CD14-positive monocyte (primary cell): Measurements from ENCODE around the gene KCTD16. TPM values are rescaled to one million over a fixed set of nuclear protein-coding genes. Genes with fewer than 3 reads are reported as not detected.

Experiments
- DNase-seq, 3 donors: peaks; one replicate each; pipeline ENCODE4 v3.0.0-alpha.2; 2011 to 2022
- H2AFZ ChIP-seq: 2 replicates; pipeline ENCODE4 v1.6.0; 2012; ENCODE audit warnings: mild to moderate bottlenecking, low read depth, low read length, inconsistent platforms; ENCODE audit not compliant: insufficient read depth, poor library complexity, severe bottlenecking
- H3K27ac ChIP-seq, 2 donors: 1 replicate in 1 of 2; 2 replicates in 1 of 2; pipeline ENCODE4 v1.5.1; 2012 to 2013; ENCODE audit warnings: low read length in 2 of 2, control low read depth in 1 of 2, inconsistent platforms in 1 of 2, low read depth in 1 of 2, mild to moderate bottlenecking in 1 of 2
- H3K27me3 ChIP-seq, 2 donors: one replicate each; pipeline versions ENCODE4 v1.6.0 to v1.6.1; 2011 to 2013; ENCODE audit warnings: low read length in 2 of 2; ENCODE audit not compliant: control insufficient read depth in 2 of 2, insufficient read depth in 2 of 2
- H3K36me3 ChIP-seq, 2 donors: replicated peaks in 1 of 2; 1 replicate in 1 of 2; 2 replicates in 1 of 2; pipeline versions ENCODE4 v1.5.1 to v1.6.1; 2012 to 2013; ENCODE audit warnings: low read length in 2 of 2, control low read depth in 1 of 2, inconsistent platforms in 1 of 2, mild to moderate bottlenecking in 1 of 2; ENCODE audit not compliant: insufficient read depth in 2 of 2, control insufficient read depth in 1 of 2
- H3K4me1 ChIP-seq, 2 donors: 1 replicate in 1 of 2; 2 replicates in 1 of 2; pipeline versions ENCODE4 v1.5.1 to v1.6.1; 2012 to 2013; ENCODE audit warnings: low read length in 2 of 2, control low read depth in 1 of 2, inconsistent platforms in 1 of 2, mild to moderate bottlenecking in 1 of 2, moderate library complexity in 1 of 2; ENCODE audit not compliant: insufficient read depth in 2 of 2, control insufficient read depth in 1 of 2
- H3K4me2 ChIP-seq: replicated peaks from 2 replicates; pipeline ENCODE3; 2012; ENCODE audit warnings: low read length, moderate library complexity, mild to moderate bottlenecking; ENCODE audit not compliant: poor library complexity, severe bottlenecking; ENCODE audit errors: extremely low read depth
- H3K4me3 ChIP-seq, 3 experiments: fragments of 200-600 bp in 1 of 3; sonication (generic) in 1 of 3; replicated peaks in 1 of 3; 1 replicate in 2 of 3; 2 replicates in 1 of 3; pipeline ENCODE4 v1.5.1; 2011 to 2013; ENCODE audit warnings: low read length in 3 of 3, mild to moderate bottlenecking in 3 of 3, control low read depth in 2 of 3, low read depth in 2 of 3, inconsistent platforms in 1 of 3, moderate library complexity in 1 of 3
- H3K79me2 ChIP-seq: 2 replicates; pipeline ENCODE4 v1.6.0; 2012; ENCODE audit warnings: mild to moderate bottlenecking, control low read depth, inconsistent platforms, low read length, moderate library complexity; ENCODE audit not compliant: insufficient read depth
- H3K9ac ChIP-seq: 2 replicates; pipeline ENCODE4 v1.6.0; 2017; ENCODE audit warnings: low read length, mild to moderate bottlenecking; ENCODE audit not compliant: insufficient read depth, poor library complexity, severe bottlenecking
- H3K9me3 ChIP-seq, 2 donors: replicated peaks in 1 of 2; 1 replicate in 1 of 2; 2 replicates in 1 of 2; pipeline versions ENCODE4 v1.5.1 to v1.6.1; 2012 to 2013; ENCODE audit warnings: low read length in 2 of 2, control low read depth in 1 of 2; ENCODE audit not compliant: control insufficient read depth in 1 of 2, insufficient read depth in 1 of 2
- H4K20me1 ChIP-seq: 2 replicates; pipeline ENCODE4 v1.6.0; 2012; ENCODE audit warnings: mild to moderate bottlenecking, low read length, control low read depth, moderate library complexity; ENCODE audit not compliant: insufficient read depth
- H3K27ac Mint-ChIP-seq, 7 donors: one replicate each; pipeline ENCODE4 v1.8.0; 2020; ENCODE audit warnings: mild to moderate bottlenecking in 7 of 7, mixed read lengths in 7 of 7, moderate library complexity in 6 of 7, inconsistent platforms in 2 of 7
- H3K27me3 Mint-ChIP-seq, 3 donors: one replicate each; pipeline ENCODE4 v1.8.0; 2021 to 2022; ENCODE audit warnings: low read depth in 3 of 3, mild to moderate bottlenecking in 3 of 3, mixed read lengths in 3 of 3, moderate library complexity in 3 of 3, inconsistent platforms in 1 of 3
- H3K36me3 Mint-ChIP-seq, 2 donors: one replicate each; pipeline ENCODE4 v1.8.0; 2020; ENCODE audit warnings: mixed read lengths in 2 of 2, inconsistent platforms in 1 of 2, mild to moderate bottlenecking in 1 of 2
- H3K4me1 Mint-ChIP-seq: one replicate; pipeline ENCODE4 v1.8.0; 2020; ENCODE audit warnings: mild to moderate bottlenecking, mixed read lengths
- H3K4me3 Mint-ChIP-seq, 2 donors: one replicate each; pipeline ENCODE4 v1.8.0; 2020; ENCODE audit warnings: mild to moderate bottlenecking in 2 of 2, mixed read lengths in 2 of 2, moderate library complexity in 1 of 2
- H3K9me3 Mint-ChIP-seq, 7 donors: one replicate each; pipeline ENCODE4 v1.8.0; 2020 to 2022; ENCODE audit warnings: mixed read lengths in 7 of 7, mild to moderate bottlenecking in 6 of 7, moderate library complexity in 6 of 7, inconsistent platforms in 2 of 7
- CTCF ChIP-seq: fragments of 200-600 bp; IDR thresholded peaks from one replicate; pipeline ENCODE4 v1.8.0; 2022; ENCODE audit warnings: antibody characterized with exemption, mild to moderate bottlenecking
- WGBS: methylation state at CpG from one replicate; pipeline ENCODE4 v1.1.5; 2013; ENCODE audit warnings: missing lambda C conversion rate; ENCODE audit not compliant: insufficient coverage; 5-methylcytosine and 5-hydroxymethylcytosine counted together
- intact Hi-C, 2 donors: fragments of 100-400 bp; cut with micrococcal nuclease; formaldehyde crosslinking; loops; one replicate each; pipeline versions ENCODE4 v1.15.0 to v1.15.1; 2023
- polyA plus RNA-seq, 3 donors: library from polyadenylated mRNA; depleted of rRNA in 1 of 3; unstranded in 2 of 3; stranded (reverse) in 1 of 3; fragments of 300-500 nt in 2 of 3; fragments of >200 nt in 1 of 3; fragmentation: Illumina TruSeq in 2 of 3; gene quantifications; 1 replicate in 2 of 3; 2 replicates in 1 of 3; pipeline ENCODE4 v1.2.3, GENCODE V29; 2012 to 2021

KCTD16 gene
- polyA plus RNA-seq, 3 donors: not detected

GRCh38 chr5:144487761-144488160 is 317.1 kb downstream of the KCTD16 start:
- no peaks in the 10 kb centered on the region for H3K79me2 ChIP-seq
- H3K4me2 ChIP-seq: no peak overlapping the region
- H3K4me1 ChIP-seq: no peaks in the 10 kb centered on the region
- H3K9me3 Mint-ChIP-seq: peaks cover 0 to 10% (median 3%) of the 10 kb centered on the region in 7 donors
- no peaks in the 10 kb centered on the region for H3K9me3 ChIP-seq
- no peaks in the 10 kb centered on the region for H3K36me3 ChIP-seq
- H3K4me3 ChIP-seq: no peak overlapping the region
- no peaks in the 10 kb centered on the region for H3K27me3 ChIP-seq
- no peak for TF ChIP-seq CTCF
- no peak overlapping the region for H3K4me3 Mint-ChIP-seq
- DNase-seq: no peak
- H3K27ac Mint-ChIP-seq: no peak overlapping the region
- H3K27ac ChIP-seq: no peak overlapping the region
- H3K27me3 Mint-ChIP-seq: peaks cover 0 to 1% (median 0%) of the 10 kb centered on the region in 3 donors
- H4K20me1 ChIP-seq: no peaks in the 10 kb centered on the region
- no peak overlapping the region for H2AFZ ChIP-seq
- intact Hi-C loops: no loop called here
- no peak overlapping the region for H3K9ac ChIP-seq
- H3K36me3 Mint-ChIP-seq: no peaks in the 10 kb centered on the region
- no peaks in the 10 kb centered on the region for H3K4me1 Mint-ChIP-seq

GRCh38 chr5:144503123-144503522 is 332.4 kb downstream of the KCTD16 start:
- H3K9me3 Mint-ChIP-seq: peaks cover 4 to 17% (median 6%) of the 10 kb centered on the region in 7 donors
- no peak for TF ChIP-seq CTCF
- H3K9me3 ChIP-seq: no peaks in the 10 kb centered on the region
- H3K9ac ChIP-seq: no peak overlapping the region
- no peaks in the 10 kb centered on the region for H3K36me3 Mint-ChIP-seq
- H3K27ac Mint-ChIP-seq: no peak overlapping the region
- intact Hi-C loops: no loop called here
- H2AFZ ChIP-seq: no peak overlapping the region
- peaks cover 0 to 2% (median 1%) of the 10 kb centered on the region in 3 donors for H3K27me3 Mint-ChIP-seq
- H4K20me1 ChIP-seq: no peaks in the 10 kb centered on the region
- no peaks in the 10 kb centered on the region for H3K79me2 ChIP-seq
- no peak overlapping the region for H3K4me2 ChIP-seq
- H3K4me3 Mint-ChIP-seq: no peak overlapping the region
- no peak overlapping the region for H3K4me3 ChIP-seq
- H3K4me1 Mint-ChIP-seq: no peaks in the 10 kb centered on the region
- H3K36me3 ChIP-seq: no peaks in the 10 kb centered on the region
- H3K4me1 ChIP-seq: no peaks in the 10 kb centered on the region
- no peak overlapping the region for H3K27ac ChIP-seq
- no peak for DNase-seq
- 100% methylated on average over 1 of the region's 2 CpGs for WGBS
- no peaks in the 10 kb centered on the region for H3K27me3 ChIP-seq
